ENCODE measurements around the gene ARHGAP42.

GRCh38 chr11:100990931-100991330 is 303.8 kb downstream of the ARHGAP42 start:
- no peak for TF ChIP-seq GLIS3 (CRISPR knock-in tag; IDR thresholded peaks at IDR 0.05)
- no peak for TF ChIP-seq OSR1 (CRISPR knock-in tag; IDR thresholded peaks at IDR 0.05)
- TF ChIP-seq TCF4 (CRISPR knock-in tag; IDR thresholded peaks at IDR 0.05; ENCODE audit: borderline replicate concordance), result no peak
- no peak for TF ChIP-seq TOX (CRISPR knock-in tag; IDR thresholded peaks at IDR 0.05; ENCODE audit: borderline replicate concordance)
- TF ChIP-seq SNAI2 (CRISPR knock-in tag; IDR thresholded peaks at IDR 0.05), result no peak
- no peak for TF ChIP-seq RARB (CRISPR knock-in tag; IDR thresholded peaks at IDR 0.05)
- TF ChIP-seq PATZ1 (CRISPR knock-in tag; IDR thresholded peaks at IDR 0.05; ENCODE audit: borderline replicate concordance), result no peak
- TF ChIP-seq PPARA (CRISPR knock-in tag; IDR thresholded peaks at IDR 0.05; ENCODE audit: borderline replicate concordance), result no peak
- TF ChIP-seq CSDC2 (CRISPR knock-in tag; IDR thresholded peaks at IDR 0.05), result no peak
- no peak for TF ChIP-seq ISL1 (CRISPR knock-in tag; IDR thresholded peaks at IDR 0.05)
- TF ChIP-seq ARNTL (CRISPR knock-in tag; IDR thresholded peaks at IDR 0.05; ENCODE audit: borderline replicate concordance, low read depth), result no peak
- no peak for TF ChIP-seq ZNF565 (CRISPR knock-in tag; conservative IDR thresholded peaks at IDR 0.05; ENCODE audit: low read depth)
- no peak for TF ChIP-seq ZFP30 (CRISPR knock-in tag; IDR thresholded peaks at IDR 0.05)
- no peak for TF ChIP-seq ESRRG (CRISPR knock-in tag; IDR thresholded peaks at IDR 0.05)
